ENCODE results near the gene CELF4.

The CELF4 gene

GRCh38 chr18:37457753-37458152 is 107.8 kb downstream of the CELF4 start:
- no peak overlapping the region for H3K27ac ChIP-seq (ENCODE audit: insufficient read depth, low read depth, low read length, poor library complexity, severe bottlenecking)
- H3K9me3 ChIP-seq (ENCODE audit: control insufficient read depth, low read length), result no peaks in the 10 kb centered on the region
- H3K4me1 ChIP-seq (ENCODE audit: control insufficient read depth, insufficient read depth, low read length), result peaks cover 20% of the 10 kb centered on the region
- no peaks in the 10 kb centered on the region for H3K36me3 ChIP-seq (ENCODE audit: control insufficient read depth, insufficient read depth, low read length)
- H3K27me3 ChIP-seq (ENCODE audit: control insufficient read depth, insufficient read depth, low read length, poor library complexity, severe bottlenecking), result no peaks in the 10 kb centered on the region
- H3K4me3 ChIP-seq (ENCODE audit: insufficient read depth, low read depth, low read length), result no peak overlapping the region
- WGBS, 2 experiments, result 87 to 92% methylated on average over 8 of the region's 8 CpGs

DNA sequence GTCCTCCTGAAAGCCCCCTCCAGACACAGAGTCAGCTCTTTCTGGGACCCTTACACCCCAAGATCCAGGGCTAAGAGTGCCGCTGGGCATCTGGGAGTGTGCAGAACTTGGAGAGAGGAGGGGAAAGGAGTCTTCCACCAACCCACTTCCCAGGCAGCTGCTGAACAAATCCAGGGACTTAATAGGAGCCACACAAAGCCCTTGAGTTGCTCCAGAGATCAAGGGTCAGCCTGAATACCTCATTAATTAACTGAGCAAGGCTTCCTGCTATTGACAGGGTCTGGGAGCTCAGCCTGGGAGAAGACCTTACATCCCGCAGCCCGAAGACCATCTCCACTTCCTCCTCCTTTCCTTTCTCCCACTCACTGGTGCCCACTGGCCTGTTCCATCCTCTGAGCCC is 108.3 kb downstream of the CELF4 start:
- Histone ChIP-seq H3K36me3 (ENCODE audit: control insufficient read depth, insufficient read depth, low read length) (no peaks in the 10 kb centered on the region), H3K9me3 (ENCODE audit: control insufficient read depth, low read length) (no peaks in the 10 kb centered on the region), H3K27me3 (ENCODE audit: control insufficient read depth, insufficient read depth, low read length, poor library complexity, severe bottlenecking) (no peaks in the 10 kb centered on the region), H3K4me1 (ENCODE audit: control insufficient read depth, insufficient read depth, low read length) (peaks cover 22% of the 10 kb centered on the region), H3K27ac (ENCODE audit: insufficient read depth, low read depth, low read length, poor library complexity, severe bottlenecking) (no peak overlapping the region), H3K4me3 (ENCODE audit: insufficient read depth, low read depth, low read length) (no peak overlapping the region)
- 71 to 74% methylated on average over 3 of the region's 3 CpGs for WGBS, 2 experiments

GRCh38 chr18:37456873-37457272 is 108.7 kb downstream of the CELF4 start:
- H3K4me3 ChIP-seq (ENCODE audit: insufficient read depth, low read depth, low read length), result no peak overlapping the region
- no peak overlapping the region for H3K27ac ChIP-seq (ENCODE audit: insufficient read depth, low read depth, low read length, poor library complexity, severe bottlenecking)
- H3K27me3 ChIP-seq (ENCODE audit: control insufficient read depth, insufficient read depth, low read length, poor library complexity, severe bottlenecking), result no peaks in the 10 kb centered on the region
- no peaks in the 10 kb centered on the region for H3K36me3 ChIP-seq (ENCODE audit: control insufficient read depth, insufficient read depth, low read length)
- peaks cover 22% of the 10 kb centered on the region for H3K4me1 ChIP-seq (ENCODE audit: control insufficient read depth, insufficient read depth, low read length)
- H3K9me3 ChIP-seq (ENCODE audit: control insufficient read depth, low read length), result no peaks in the 10 kb centered on the region
- 91 to 94% methylated on average over 5 of the region's 5 CpGs for WGBS, 2 experiments

- Histone ChIP-seq H3K27ac (ENCODE audit: insufficient read depth, low read depth, low read length, poor library complexity, severe bottlenecking) (no peak overlapping the region), H3K9me3 (ENCODE audit: control insufficient read depth, low read length) (no peaks in the 10 kb centered on the region), H3K4me3 (ENCODE audit: insufficient read depth, low read depth, low read length) (no peak overlapping the region), H3K27me3 (ENCODE audit: control insufficient read depth, insufficient read depth, low read length, poor library complexity, severe bottlenecking) (no peaks in the 10 kb centered on the region), H3K36me3 (ENCODE audit: control insufficient read depth, insufficient read depth, low read length) (no peaks in the 10 kb centered on the region), H3K4me1 (ENCODE audit: control insufficient read depth, insufficient read depth, low read length) (peaks cover 26% of the 10 kb centered on the region)
- WGBS, 2 experiments, result 91 to 93% methylated on average over 5 of the region's 5 CpGs
Measured at GRCh38 chr18:37456395-37456794, 109.2 kb downstream of the CELF4 start.

DNA sequence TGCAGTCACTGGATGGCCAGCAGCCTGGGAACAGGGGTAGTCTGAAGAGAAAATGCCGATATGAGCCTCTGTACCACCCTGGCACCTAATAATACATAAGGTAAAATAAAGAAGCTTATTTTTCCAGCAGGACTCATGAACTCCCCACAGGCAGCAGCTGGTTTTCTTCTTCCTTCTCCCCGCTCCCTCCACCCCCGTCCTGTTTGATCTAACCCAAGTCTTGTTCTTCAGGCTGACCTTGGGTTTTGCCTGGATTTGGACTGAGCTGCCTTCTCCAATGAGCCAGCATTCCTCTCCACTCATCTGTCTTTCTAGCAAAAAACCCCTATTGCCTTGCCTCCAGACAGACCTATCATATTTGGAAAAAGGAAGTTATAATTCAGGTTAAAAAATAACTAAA is 111.8 kb downstream of the CELF4 start:
- 79 to 84% methylated on average over 3 of the region's 3 CpGs for WGBS, 2 experiments
- no peaks in the 10 kb centered on the region for H3K9me3 ChIP-seq (ENCODE audit: control insufficient read depth, low read length)
- H3K27me3 ChIP-seq (ENCODE audit: control insufficient read depth, insufficient read depth, low read length, poor library complexity, severe bottlenecking), result no peaks in the 10 kb centered on the region
- H3K4me1 ChIP-seq (ENCODE audit: control insufficient read depth, insufficient read depth, low read length), result peaks cover 44% of the 10 kb centered on the region
- H3K36me3 ChIP-seq (ENCODE audit: control insufficient read depth, insufficient read depth, low read length), result no peaks in the 10 kb centered on the region
- H3K4me3 ChIP-seq (ENCODE audit: insufficient read depth, low read depth, low read length), result no peak overlapping the region
- H3K27ac ChIP-seq (ENCODE audit: insufficient read depth, low read depth, low read length, poor library complexity, severe bottlenecking), result no peak overlapping the region

- Histone ChIP-seq H3K4me3 (ENCODE audit: insufficient read depth, low read depth, low read length) (no peak overlapping the region), H3K27ac (ENCODE audit: insufficient read depth, low read depth, low read length, poor library complexity, severe bottlenecking) (no peak overlapping the region), H3K36me3 (ENCODE audit: control insufficient read depth, insufficient read depth, low read length) (no peaks in the 10 kb centered on the region), H3K27me3 (ENCODE audit: control insufficient read depth, insufficient read depth, low read length, poor library complexity, severe bottlenecking) (no peaks in the 10 kb centered on the region), H3K4me1 (ENCODE audit: control insufficient read depth, insufficient read depth, low read length) (peaks cover 44% of the 10 kb centered on the region), H3K9me3 (ENCODE audit: control insufficient read depth, low read length) (no peaks in the 10 kb centered on the region)
- WGBS, 2 experiments, result 88% methylated on average over 4 of the region's 4 CpGs
Measured at GRCh38 chr18:37452682-37453385, 112.8 kb downstream of the CELF4 start.

DNA sequence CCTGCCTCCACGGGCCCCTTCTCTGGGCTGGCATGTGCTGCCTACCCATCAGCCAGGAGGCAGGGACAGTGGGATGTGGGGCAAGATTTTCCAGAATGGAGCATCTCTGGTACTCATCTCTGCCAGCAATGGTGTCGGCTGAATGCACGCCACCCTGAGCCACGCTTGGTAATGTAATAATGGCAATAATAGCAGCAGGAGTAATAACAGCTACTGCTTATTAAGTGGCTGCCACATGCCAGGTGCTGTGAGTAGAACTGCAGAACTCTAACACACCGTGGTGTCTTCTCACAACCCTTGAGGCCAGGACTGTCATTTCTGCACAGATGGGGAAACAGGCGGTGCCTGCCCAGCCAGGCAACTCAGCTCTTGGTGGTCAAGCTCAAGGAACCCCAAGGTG is 113.6 kb downstream of the CELF4 start:
- no peak overlapping the region for H3K27ac ChIP-seq (ENCODE audit: insufficient read depth, low read depth, low read length, poor library complexity, severe bottlenecking)
- H3K36me3 ChIP-seq (ENCODE audit: control insufficient read depth, insufficient read depth, low read length), result no peaks in the 10 kb centered on the region
- H3K9me3 ChIP-seq (ENCODE audit: control insufficient read depth, low read length), result no peaks in the 10 kb centered on the region
- H3K4me1 ChIP-seq (ENCODE audit: control insufficient read depth, insufficient read depth, low read length), result peaks cover 36% of the 10 kb centered on the region
- H3K4me3 ChIP-seq (ENCODE audit: insufficient read depth, low read depth, low read length), result no peak overlapping the region
- no peaks in the 10 kb centered on the region for H3K27me3 ChIP-seq (ENCODE audit: control insufficient read depth, insufficient read depth, low read length, poor library complexity, severe bottlenecking)
- WGBS, 2 experiments, result 94 to 95% methylated on average over 6 of the region's 6 CpGs

DNA sequence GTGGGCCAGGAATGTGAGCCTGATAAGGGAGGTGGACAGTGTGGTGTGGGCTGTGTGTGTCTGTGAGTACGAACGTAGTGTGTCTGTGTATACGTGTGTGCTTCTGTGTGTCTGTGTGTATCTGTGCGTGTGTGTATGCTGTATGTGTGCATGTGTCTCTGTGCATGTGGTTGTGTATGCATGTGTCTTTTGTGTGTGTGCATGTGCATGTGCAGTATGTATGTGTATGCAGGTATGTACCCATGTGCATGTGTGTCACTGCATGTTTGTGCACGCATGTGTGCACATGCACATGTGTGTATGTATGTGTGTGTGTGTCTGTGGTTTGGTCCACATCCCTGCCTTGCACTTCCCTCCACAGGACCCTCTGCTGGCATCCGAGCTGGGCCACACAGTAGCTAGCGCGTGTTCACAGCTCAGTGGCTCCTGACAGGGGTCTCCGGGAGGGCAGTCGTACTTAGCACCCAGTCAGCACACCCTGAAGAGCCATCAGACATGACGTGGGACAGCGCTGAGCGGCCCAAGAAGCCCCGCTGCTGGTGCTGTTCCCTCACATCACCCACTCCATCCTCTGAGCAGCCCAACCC is 114.3 kb downstream of the CELF4 start:
- Histone ChIP-seq H3K27ac (ENCODE audit: insufficient read depth, low read depth, low read length, poor library complexity, severe bottlenecking) (no peak overlapping the region), H3K9me3 (ENCODE audit: control insufficient read depth, low read length) (no peaks in the 10 kb centered on the region), H3K4me1 (ENCODE audit: control insufficient read depth, insufficient read depth, low read length) (peaks cover 30% of the 10 kb centered on the region), H3K27me3 (ENCODE audit: control insufficient read depth, insufficient read depth, low read length, poor library complexity, severe bottlenecking) (no peaks in the 10 kb centered on the region), H3K4me3 (ENCODE audit: insufficient read depth, low read depth, low read length) (no peak overlapping the region), H3K36me3 (ENCODE audit: control insufficient read depth, insufficient read depth, low read length) (no peaks in the 10 kb centered on the region)
- WGBS, 2 experiments, result 91 to 94% methylated on average over 14 of the region's 14 CpGs

GRCh38 chr18:37450434-37451132 is 115.0 kb downstream of the CELF4 start:
- H3K9me3 ChIP-seq (ENCODE audit: control insufficient read depth, low read length), result no peaks in the 10 kb centered on the region
- H3K27ac ChIP-seq (ENCODE audit: insufficient read depth, low read depth, low read length, poor library complexity, severe bottlenecking), result peak overlapping the region; percentile 77
- 8 to 10% methylated on average over 12 of the region's 12 CpGs for WGBS, 2 experiments
- H3K4me3 ChIP-seq (ENCODE audit: insufficient read depth, low read depth, low read length), result no peak overlapping the region
- H3K27me3 ChIP-seq (ENCODE audit: control insufficient read depth, insufficient read depth, low read length, poor library complexity, severe bottlenecking), result no peaks in the 10 kb centered on the region
- no peaks in the 10 kb centered on the region for H3K36me3 ChIP-seq (ENCODE audit: control insufficient read depth, insufficient read depth, low read length)
- peaks cover 36% of the 10 kb centered on the region for H3K4me1 ChIP-seq (ENCODE audit: control insufficient read depth, insufficient read depth, low read length)

DNA sequence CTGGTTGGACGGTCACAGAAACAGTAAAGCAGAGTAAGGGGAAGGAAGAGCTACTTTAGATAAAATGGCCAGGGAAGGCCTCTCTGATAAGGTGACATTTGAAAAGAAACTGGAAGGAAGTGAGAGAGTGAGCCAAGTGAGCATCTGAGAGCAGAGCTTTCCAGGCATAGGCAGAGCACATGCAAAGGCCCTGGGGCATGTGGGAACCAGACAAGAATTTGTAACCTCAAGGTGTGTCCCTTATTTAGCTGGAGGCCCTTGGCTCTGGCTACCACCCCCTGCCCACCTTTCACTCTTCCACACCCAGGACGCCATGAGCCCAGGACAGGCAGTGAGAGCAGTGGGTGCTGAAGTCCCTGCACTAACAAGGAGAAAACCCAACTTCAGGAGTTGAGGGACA is 116.0 kb downstream of the CELF4 start:
- 94% methylated on average over 2 of the region's 2 CpGs for WGBS, 2 experiments
- Histone ChIP-seq H3K27ac (ENCODE audit: insufficient read depth, low read depth, low read length, poor library complexity, severe bottlenecking) (no peak overlapping the region), H3K4me1 (ENCODE audit: control insufficient read depth, insufficient read depth, low read length) (peaks cover 44% of the 10 kb centered on the region), H3K36me3 (ENCODE audit: control insufficient read depth, insufficient read depth, low read length) (no peaks in the 10 kb centered on the region), H3K4me3 (ENCODE audit: insufficient read depth, low read depth, low read length) (no peak overlapping the region), H3K27me3 (ENCODE audit: control insufficient read depth, insufficient read depth, low read length, poor library complexity, severe bottlenecking) (no peaks in the 10 kb centered on the region), H3K9me3 (ENCODE audit: control insufficient read depth, low read length) (no peaks in the 10 kb centered on the region)

All from ectodermal cell (in vitro differentiated cells).